H9 (cell line): ENCODE measurements around the gene SARS1. TPM values are rescaled to one million over a fixed set of nuclear protein-coding genes. Genes with fewer than 3 reads are reported as not detected.

Experiments used
- DNase-seq: peaks from one replicate; pipeline ENCODE4 v3.0.0-alpha.2; 2017
- H2AFZ ChIP-seq: one replicate; pipeline ENCODE4 v1.6.1; 2013; ENCODE audit warnings: mild to moderate bottlenecking, low read length, control low read depth, moderate library complexity
- H2AK5ac ChIP-seq: 2 replicates; pipeline ENCODE4 v1.6.1; 2013; ENCODE audit warnings: low read length, control low read depth, mixed read lengths; ENCODE audit not compliant: insufficient read length
- H2BK120ac ChIP-seq: one replicate; pipeline ENCODE4 v1.6.1; 2013; ENCODE audit warnings: low read depth, mild to moderate bottlenecking, low read length, control low read depth, inconsistent platforms; ENCODE audit not compliant: poor library complexity, severe bottlenecking
- H2BK12ac ChIP-seq: 2 replicates; pipeline ENCODE4 v1.6.1; 2013; ENCODE audit warnings: low read length, control low read depth, mixed read lengths, low read depth; ENCODE audit not compliant: insufficient read length
- H2BK15ac ChIP-seq: 2 replicates; pipeline ENCODE4 v1.6.1; 2013; ENCODE audit warnings: low read depth, low read length, control low read depth
- H2BK20ac ChIP-seq: one replicate; pipeline ENCODE4 v1.6.1; 2013; ENCODE audit warnings: low read depth, mild to moderate bottlenecking, low read length, control low read depth, inconsistent platforms; ENCODE audit not compliant: poor library complexity, severe bottlenecking
- H2BK5ac ChIP-seq: 2 replicates; pipeline ENCODE4 v1.6.1; 2013; ENCODE audit warnings: low read length, control low read depth, mixed read lengths; ENCODE audit not compliant: insufficient read length
- H3K14ac ChIP-seq: 2 replicates; pipeline ENCODE4 v1.6.1; 2013; ENCODE audit warnings: low read length, control low read depth; ENCODE audit not compliant: insufficient read depth
- H3K18ac ChIP-seq: 2 replicates; pipeline ENCODE4 v1.6.1; 2013; ENCODE audit warnings: low read depth, mild to moderate bottlenecking, mixed read lengths, low read length, control low read depth; ENCODE audit not compliant: insufficient read length
- H3K23ac ChIP-seq: 2 replicates; pipeline ENCODE4 v1.6.1; 2013; ENCODE audit warnings: low read length, control low read depth, mixed read lengths, low read depth; ENCODE audit not compliant: insufficient read length
- H3K23me2 ChIP-seq: 2 replicates; pipeline ENCODE4 v1.6.1; 2013; ENCODE audit warnings: low read depth, mild to moderate bottlenecking, mixed read lengths, low read length, control low read depth; ENCODE audit not compliant: insufficient read length, poor library complexity, severe bottlenecking
- H3K27ac ChIP-seq: 2 replicates; pipeline ENCODE4 v1.5.1; 2013; ENCODE audit warnings: low read length, control low read depth, mixed read lengths, low read depth; ENCODE audit not compliant: insufficient read length
- H3K27me3 ChIP-seq: 2 replicates; pipeline ENCODE4 v1.6.1; 2013; ENCODE audit warnings: low read length, control low read depth, inconsistent platforms; ENCODE audit not compliant: insufficient read depth
- H3K4ac ChIP-seq: 2 replicates; pipeline ENCODE4 v1.6.1; 2013; ENCODE audit warnings: low read depth, mild to moderate bottlenecking, control low read depth, inconsistent platforms, low read length, moderate library complexity
- H3K4me1 ChIP-seq: 2 replicates; pipeline ENCODE4 v1.6.1; 2013; ENCODE audit warnings: low read length, control low read depth, inconsistent platforms; ENCODE audit not compliant: insufficient read depth
- H3K4me2 ChIP-seq: 2 replicates; pipeline ENCODE4 v1.6.1; 2013; ENCODE audit warnings: low read length, control low read depth, mixed read lengths; ENCODE audit not compliant: insufficient read length, insufficient read depth
- H3K56ac ChIP-seq: 2 replicates; pipeline ENCODE4 v1.6.1; 2013; ENCODE audit warnings: low read depth, mild to moderate bottlenecking, mixed read lengths, low read length, control low read depth; ENCODE audit not compliant: insufficient read length
- H3K79me1 ChIP-seq: 2 replicates; pipeline ENCODE4 v1.6.1; 2013; ENCODE audit warnings: low read depth, mild to moderate bottlenecking, moderate library complexity, low read length, control low read depth, inconsistent platforms; ENCODE audit not compliant: insufficient read depth, poor library complexity, severe bottlenecking
- H3K79me2 ChIP-seq: 2 replicates; pipeline ENCODE4 v1.6.1; 2013; ENCODE audit warnings: low read length, control low read depth, inconsistent platforms; ENCODE audit not compliant: insufficient read depth
- H3K9ac ChIP-seq: 2 replicates; pipeline ENCODE4 v1.6.1; 2013; ENCODE audit warnings: low read length, control low read depth, mixed read lengths; ENCODE audit not compliant: insufficient read length; ENCODE audit errors: extremely low read depth
- H3K9me3 ChIP-seq: one replicate; pipeline ENCODE4 v1.6.1; 2013; ENCODE audit warnings: low read depth, low read length, inconsistent platforms; ENCODE audit not compliant: control insufficient read depth
- H3T11ph ChIP-seq: one replicate; pipeline ENCODE4 v1.6.1; 2013; ENCODE audit warnings: mild to moderate bottlenecking, low read length, control low read depth, inconsistent platforms
- H4K20me1 ChIP-seq: one replicate; pipeline ENCODE4 v1.6.1; 2013; ENCODE audit not compliant: control insufficient read depth, insufficient read length, insufficient read depth
- H4K5ac ChIP-seq: 2 replicates; pipeline ENCODE4 v1.6.1; 2013; ENCODE audit warnings: low read depth, mild to moderate bottlenecking, mixed read lengths, low read length, control low read depth; ENCODE audit not compliant: insufficient read length
- H4K8ac ChIP-seq: replicated peaks from 2 replicates; pipeline ENCODE4 v1.6.1; 2013; ENCODE audit warnings: low read length, control low read depth, mixed read lengths, low read depth; ENCODE audit not compliant: insufficient read length
- H4K91ac ChIP-seq: 2 replicates; pipeline ENCODE4 v1.6.1; 2013; ENCODE audit warnings: low read depth, mild to moderate bottlenecking, moderate library complexity, mixed read lengths, low read length, control low read depth; ENCODE audit not compliant: insufficient read length
- H3K27ac Mint-ChIP-seq, 3 experiments: 2 replicates in 2 of 3; 3 replicates in 1 of 3; pipeline ENCODE4 v1.8.0; 2020 to 2021; ENCODE audit warnings: mixed read lengths in 3 of 3, mild to moderate bottlenecking in 1 of 3, moderate library complexity in 1 of 3
- H3K27me3 Mint-ChIP-seq: 2 replicates; pipeline ENCODE4 v1.8.0; 2021; ENCODE audit warnings: low read depth, mild to moderate bottlenecking, moderate library complexity, mixed read lengths
- H3K36me3 Mint-ChIP-seq, 3 experiments: 2 replicates in 2 of 3; 3 replicates in 1 of 3; pipeline ENCODE4 v1.8.0; 2020 to 2021; ENCODE audit warnings: low read depth in 3 of 3, mixed read lengths in 3 of 3; ENCODE audit not compliant: insufficient read depth in 1 of 3
- H3K4me1 Mint-ChIP-seq, 2 experiments: 2 replicates each; pipeline ENCODE4 v1.8.0; 2020; ENCODE audit warnings: mixed read lengths in 2 of 2
- H3K4me3 Mint-ChIP-seq, 2 experiments: 2 replicates in 1 of 2; 3 replicates in 1 of 2; pipeline ENCODE4 v1.8.0; 2020 to 2021; ENCODE audit warnings: mild to moderate bottlenecking in 2 of 2, mixed read lengths in 2 of 2, moderate library complexity in 1 of 2
- H3K9me3 Mint-ChIP-seq, 2 experiments: 2 replicates in 1 of 2; 3 replicates in 1 of 2; pipeline ENCODE4 v1.8.0; 2020; ENCODE audit warnings: mild to moderate bottlenecking in 2 of 2, mixed read lengths in 2 of 2, moderate library complexity in 1 of 2
- CTCF ChIP-seq: fragments of 200-600 bp; sonication (generic); conservative IDR thresholded peaks from 3 replicates; pipeline ENCODE4 v1.8.0; 2021; ENCODE audit warnings: antibody characterized with exemption, mild to moderate bottlenecking
- WGBS: extraction: QIAGEN DNeasy Blood & Tissue Kit; methylation state at CpG from one replicate; pipeline ENCODE4 v1.1.7; 2013; ENCODE audit warnings: missing lambda C conversion rate, low lambda C conversion rate, mixed read lengths; ENCODE audit not compliant: insufficient read length; ENCODE audit errors: extremely low coverage; 5-methylcytosine and 5-hydroxymethylcytosine counted together
- total RNA-seq: library from RNA; stranded (reverse); gene quantifications from 2 replicates; pipeline ENCODE4 v1.2.1, GENCODE V29; 2021

Gene SARS1
- total RNA-seq, 1 experiment from 2014 or later = 139 TPM

GRCh38 chr1:109261006-109261405 is 47.3 kb downstream of the SARS1 start:
- Histone ChIP-seq H2BK12ac (no peak overlapping the region), H3K4ac (no peak overlapping the region), H2AK5ac (no peak overlapping the region), H2BK5ac (no peak overlapping the region), H3K27me3 (no peaks in the 10 kb centered on the region), H2AFZ (no peak overlapping the region), H3K14ac (no peak overlapping the region), H3K79me1 (no peaks in the 10 kb centered on the region), H4K91ac (no peak overlapping the region), H3K23me2 (no peaks in the 10 kb centered on the region), H3K18ac (no peak overlapping the region), H2BK120ac (no peak overlapping the region), H3K9me3 (no peaks in the 10 kb centered on the region), H3K4me1 (no peaks in the 10 kb centered on the region; the same call in 1 of the 2 replicates), H2BK15ac (no peak overlapping the region), H3K79me2 (no peaks in the 10 kb centered on the region), H4K20me1 (no peaks in the 10 kb centered on the region), H4K8ac (no peak overlapping the region), H3K23ac (no peak overlapping the region), H3K4me2 (no peak overlapping the region), H4K5ac (no peak overlapping the region), H3K27ac (no peak overlapping the region), H3K9ac (no peak overlapping the region), H3K56ac (no peak overlapping the region), H3T11ph (no peak overlapping the region), H2BK20ac (no peak overlapping the region)
- no peak for TF ChIP-seq CTCF
- Mint-ChIP-seq H3K4me1 (peaks cover 22 to 40% of the 10 kb centered on the region in 2 experiments), H3K9me3 (no peaks in the 10 kb centered on the region), H3K27me3 (no peaks in the 10 kb centered on the region), H3K27ac (no peak overlapping the region; a peak in 1 of 7 replicates), H3K4me3 (no peak overlapping the region), H3K36me3 (peaks cover 5 to 32% (median 19%) of the 10 kb centered on the region in 3 experiments; a peak in 5 of 7 replicates)
- no peak for DNase-seq
- WGBS = no CpG with 5 or more reads among the region's 16 CpGs
